Umbilical cord (tissue), 2 donors: ENCODE data around the gene ZMAT2. TPM values are rescaled to one million over a fixed set of nuclear protein-coding genes. Genes with fewer than 3 reads are reported as not detected.
A peak's percentile ranks its signal among the peaks of the same experiment; 100 is the strongest.
"Not testable (repeated sequence)": the region's sequence is repeated elsewhere in the genome, so short reads cannot be mapped to it uniquely, and the experiment has no call there.

Experiments used
- DNase-seq: peaks from one replicate; pipeline ENCODE4 v3.0.0-alpha.2; 2015; ENCODE audit warnings: low spot score
- total RNA-seq: library from RNA; depleted of rRNA; stranded (reverse); fragments of >200 nt; gene quantifications from one replicate; pipeline ENCODE4 v1.2.3, GENCODE V29; 2014; ENCODE audit warnings: low replicate concordance; ENCODE audit not compliant: insufficient read depth

The ZMAT2 gene
- total RNA-seq, 1 donor from 2014 or later: 35.4 TPM

GRCh38 chr5:140708787-140709186, 8.5 kb downstream of the ZMAT2 start:
- not testable (repeated sequence) for DNase-seq

DNA sequence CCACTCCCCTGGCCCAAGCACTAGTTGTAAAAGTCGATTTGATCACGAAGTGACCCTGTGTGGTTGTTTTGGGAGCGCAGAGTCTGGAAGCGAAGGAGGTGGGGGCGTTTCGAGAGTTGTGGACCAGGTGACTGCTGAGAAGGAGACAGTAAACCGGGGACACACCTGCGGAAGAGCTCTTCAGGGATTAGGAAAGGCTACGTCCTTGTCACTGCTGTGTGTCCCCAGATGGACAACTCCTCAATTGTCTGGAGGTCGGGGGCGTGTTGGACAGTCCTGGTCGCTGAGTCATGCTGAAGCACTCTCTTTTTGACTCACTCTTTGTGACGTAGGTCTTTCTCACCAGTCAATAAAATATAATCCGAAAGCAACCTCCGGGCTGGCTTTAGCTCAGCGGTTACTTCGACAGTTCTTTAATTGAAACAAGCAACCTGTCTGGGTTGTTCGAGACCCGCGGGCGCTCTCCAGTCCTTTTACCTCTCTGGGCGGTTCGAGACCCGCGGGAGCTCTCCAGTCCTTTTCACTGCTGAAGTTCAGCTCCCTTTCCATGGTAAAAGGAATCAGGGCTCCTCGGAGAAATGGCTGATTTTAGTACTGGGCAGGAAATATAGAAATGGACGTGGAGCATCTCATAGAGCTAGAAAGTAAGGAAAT, 10.8 kb downstream of the ZMAT2 start:
- DNase-seq: peak; percentile 98

GRCh38 chr5:140711794-140712193, 11.5 kb downstream of the ZMAT2 start:
- DNase-seq: no peak

GRCh38 chr5:140713562-140714094, 13.4 kb downstream of the ZMAT2 start:
- DNase-seq: no peak

GRCh38 chr5:140716238-140716637, 16.0 kb downstream of the ZMAT2 start:
- DNase-seq: not testable (repeated sequence)

DNA sequence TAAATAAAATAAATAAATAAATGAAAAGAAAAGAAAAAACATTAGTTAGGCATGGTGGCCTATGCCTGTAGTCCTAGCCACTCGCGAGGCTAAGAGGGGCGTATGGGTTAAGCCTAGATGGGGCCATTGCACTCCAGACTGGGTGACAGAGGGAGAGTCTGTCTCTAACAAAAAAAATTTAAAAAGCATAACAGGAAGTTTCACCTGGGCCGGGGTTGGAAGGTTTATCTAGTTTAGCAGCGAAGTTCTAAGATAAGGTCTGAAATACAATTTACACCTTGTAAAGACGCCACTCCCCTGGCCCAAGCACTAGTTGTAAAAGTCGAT, 18.0 kb downstream of the ZMAT2 start:
- no peak for DNase-seq

DNA sequence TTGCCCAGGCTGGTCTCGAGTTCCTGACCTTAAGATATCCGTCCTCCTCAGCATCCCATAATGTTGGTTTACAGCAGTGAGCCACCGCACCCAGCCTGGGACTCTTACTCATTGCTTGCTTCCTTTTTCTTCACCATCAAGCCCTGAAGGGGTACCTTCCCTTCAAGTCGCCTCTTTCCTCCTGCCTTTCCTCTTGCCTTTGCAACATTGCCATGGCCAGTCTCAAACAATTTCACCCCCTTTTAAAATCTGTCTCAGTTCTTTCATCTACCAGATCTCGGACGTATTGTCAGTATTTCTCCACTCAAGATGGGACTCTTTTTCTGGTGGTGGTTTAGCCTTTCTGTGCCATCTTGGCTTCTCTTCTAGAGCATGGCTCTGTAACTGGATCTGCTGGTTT, 20.5 kb downstream of the ZMAT2 start:
- not testable (repeated sequence) for DNase-seq

DNA sequence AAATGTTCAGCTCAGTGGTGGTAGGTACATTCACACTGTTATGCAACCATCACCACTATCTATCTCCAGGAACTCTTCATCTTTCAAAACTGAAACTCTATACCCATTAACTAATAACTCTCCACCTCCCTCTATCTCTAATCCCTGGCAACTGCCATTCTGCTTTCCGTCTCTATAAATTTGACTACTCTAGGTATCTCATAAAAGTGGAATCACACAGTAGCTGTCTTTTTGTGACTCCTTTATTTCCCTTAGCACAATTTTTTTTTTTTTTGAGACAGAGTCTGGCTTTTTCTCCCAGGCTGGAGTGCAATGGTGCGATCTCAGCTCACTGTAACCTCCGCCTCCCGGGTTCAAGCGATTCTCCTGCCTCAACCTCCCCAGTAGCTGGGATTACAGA, 21.1 kb downstream of the ZMAT2 start:
- not testable (repeated sequence) for DNase-seq

DNA sequence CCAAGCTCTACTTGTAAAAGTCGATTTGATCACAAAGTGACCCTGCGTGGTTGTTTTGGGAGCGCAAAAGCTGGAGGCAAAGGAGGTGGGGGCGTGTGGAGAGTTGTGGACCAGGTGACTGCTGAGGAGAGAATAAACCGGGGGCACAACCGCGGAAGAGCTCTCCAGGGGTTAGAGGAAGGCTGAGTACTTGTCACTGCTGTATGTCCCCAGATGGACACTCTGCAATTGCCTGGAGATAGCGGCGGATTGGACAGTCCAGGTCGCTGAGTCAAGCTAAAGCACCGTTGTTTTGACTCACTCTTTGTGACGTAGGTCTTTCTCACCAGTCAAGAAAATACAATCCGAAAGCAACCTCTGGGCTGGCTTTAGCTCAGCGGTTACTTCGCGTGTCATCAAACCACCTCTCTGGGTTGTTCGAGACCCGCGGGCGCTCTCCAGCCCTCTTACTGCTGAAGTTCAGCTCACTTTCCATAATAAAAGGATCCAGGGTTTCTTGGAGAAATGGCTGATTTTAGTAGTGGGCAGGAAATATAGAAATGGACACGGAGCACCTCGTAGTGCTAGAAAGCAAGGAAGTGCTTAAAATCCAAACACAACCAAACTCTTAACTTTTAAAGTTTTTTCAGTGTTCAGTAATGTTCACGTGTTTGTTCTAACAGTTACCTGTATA, 25.7 kb downstream of the ZMAT2 start:
- DNase-seq: peak; percentile 40

- DNase-seq: no peak
These were observed 32.9 kb downstream of the ZMAT2 start for GRCh38 chr5:140733098-140733497.

DNA sequence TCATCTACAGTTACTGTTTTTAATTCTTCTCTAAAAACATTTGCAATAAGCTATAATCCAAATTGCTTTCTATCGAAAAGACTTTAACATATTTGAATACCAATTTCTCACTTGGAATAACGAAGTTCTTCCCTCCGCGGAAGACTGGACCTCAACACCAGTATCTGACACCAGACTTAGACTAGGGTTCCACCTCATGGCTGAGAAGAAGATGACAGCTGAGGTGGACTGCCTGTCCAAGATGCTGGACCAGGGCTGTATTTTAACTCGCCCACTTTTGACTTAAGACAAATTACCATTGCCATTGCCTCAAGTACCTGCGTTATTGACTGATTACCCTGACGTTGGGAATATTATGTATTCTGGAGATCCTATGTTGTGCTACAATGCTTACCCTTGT, 34.1 kb downstream of the ZMAT2 start:
- no peak for DNase-seq

DNA sequence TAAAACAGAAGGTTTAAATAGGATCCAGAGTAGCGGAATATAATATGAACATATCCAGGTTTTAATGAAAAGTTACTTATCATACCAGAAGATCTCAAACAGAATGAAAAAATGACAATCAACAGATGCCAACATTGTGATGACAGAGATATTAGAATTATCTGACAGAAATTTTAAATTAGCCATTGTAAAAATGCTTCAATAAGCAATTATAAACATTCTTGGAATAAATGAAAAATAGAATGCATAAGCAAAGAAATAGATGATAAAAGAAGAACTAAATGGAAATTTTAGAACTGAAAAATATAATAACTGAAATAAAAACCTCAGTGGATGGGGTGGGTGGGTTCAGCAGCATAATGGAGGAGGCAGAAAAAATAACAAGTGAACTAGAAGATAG, 37.2 kb downstream of the ZMAT2 start:
- no peak for DNase-seq

- no peak for DNase-seq
These were observed 41.7 kb downstream of the ZMAT2 start for GRCh38 chr5:140741967-140742366.

- DNase-seq: no peak
These were observed 53.3 kb downstream of the ZMAT2 start for GRCh38 chr5:140753561-140753960.

Other genes starting within 250 kb of the ZMAT2 start
- gene EIF4EBP3, start 152.8 kb upstream of the ZMAT2 start, total RNA-seq: not detected
- gene SRA1, start 143.0 kb upstream of the ZMAT2 start, total RNA-seq: 12.0 TPM
- gene APBB3, start 135.8 kb upstream of the ZMAT2 start, total RNA-seq: 21.9 TPM
- 12.3 TPM for gene SLC35A4, start 135.6 kb upstream of the ZMAT2 start, total RNA-seq
- gene CD14, start 67.3 kb upstream of the ZMAT2 start, total RNA-seq: 66.7 TPM
- 7.5 TPM for gene TMCO6, start 61.0 kb upstream of the ZMAT2 start, total RNA-seq
- 32.7 TPM for gene NDUFA2, start 52.8 kb upstream of the ZMAT2 start, total RNA-seq
- 124 TPM for gene IK, start 52.6 kb upstream of the ZMAT2 start, total RNA-seq
- gene WDR55, start 35.5 kb upstream of the ZMAT2 start, total RNA-seq: 19.0 TPM
- gene DND1, start 26.9 kb upstream of the ZMAT2 start, total RNA-seq: 0.96 TPM
- gene HARS1, start 9.1 kb upstream of the ZMAT2 start, total RNA-seq: 31.1 TPM
- gene HARS2, start 9.0 kb upstream of the ZMAT2 start, total RNA-seq: 20.0 TPM
- gene PCDHA1, start 85.7 kb downstream of the ZMAT2 start, total RNA-seq: 5.3 TPM
- 3.4 TPM for gene PCDHA2, start 94.4 kb downstream of the ZMAT2 start, total RNA-seq
- gene PCDHA3, start 100.6 kb downstream of the ZMAT2 start, total RNA-seq: 4.3 TPM
- gene PCDHA4, start 106.6 kb downstream of the ZMAT2 start, total RNA-seq: 1.9 TPM
- gene PCDHA5, start 121.2 kb downstream of the ZMAT2 start, total RNA-seq: 8.4 TPM
- gene PCDHA6, start 127.5 kb downstream of the ZMAT2 start, total RNA-seq: 3.1 TPM
- gene PCDHA7, start 133.8 kb downstream of the ZMAT2 start, total RNA-seq: 3.9 TPM
- 6.0 TPM for gene PCDHA8, start 140.7 kb downstream of the ZMAT2 start, total RNA-seq
- gene PCDHA9, start 147.9 kb downstream of the ZMAT2 start, total RNA-seq: 0.96 TPM
- 2.6 TPM for gene PCDHA10, start 155.4 kb downstream of the ZMAT2 start, total RNA-seq
- 1.2 TPM for gene PCDHA11, start 168.5 kb downstream of the ZMAT2 start, total RNA-seq
- 2.9 TPM for gene PCDHA12, start 174.9 kb downstream of the ZMAT2 start, total RNA-seq
- gene PCDHA13, start 181.7 kb downstream of the ZMAT2 start, total RNA-seq: 2.6 TPM
- 2.9 TPM for gene PCDHAC1, start 225.9 kb downstream of the ZMAT2 start, total RNA-seq